ENCODE results near the gene UVRAG. TPM values are rescaled to one million over a fixed set of nuclear protein-coding genes. Genes with fewer than 3 reads are reported as not detected.
"Not testable (repeated sequence)": the region's sequence is repeated elsewhere in the genome, so short reads cannot be mapped to it uniquely, and the experiment has no call there.

Gene UVRAG
- total and polyA plus RNA-seq, 2 of the 13 experiments (the other 11 are each of a cell fraction or from before 2014, with no cell fraction given): 9.7 to 17.3 TPM

GRCh38 chr11:76075716-76076115 is 260.7 kb downstream of the UVRAG start:
- TF ChIP-seq ZNF678 (CRISPR knock-in tag; IDR thresholded peaks at IDR 0.05): no peak
- TF ChIP-seq ZFP37 (CRISPR knock-in tag; IDR thresholded peaks at IDR 0.05; ENCODE audit: borderline replicate concordance): no peak
- TF ChIP-seq ZNF563 (CRISPR knock-in tag; IDR thresholded peaks at IDR 0.05): no peak
- TF ChIP-seq GMEB1 (CRISPR knock-in tag; IDR thresholded peaks at IDR 0.05; ENCODE audit: borderline replicate concordance): no peak
- TF ChIP-seq RCOR2 (CRISPR knock-in tag; IDR thresholded peaks at IDR 0.05): no peak
- WGBS (ENCODE audit: low lambda C conversion rate): 96% methylated on average over 2 of the region's 2 CpGs
- no peak overlapping the region for H3K4me2 ChIP-seq (ENCODE audit: low read depth, low read length)
- POLR2A ChIA-PET: no interaction called here
- no peak overlapping the region for H2AFZ ChIP-seq (ENCODE audit: low read length)
- H3K4me3 ChIP-seq (replicated peaks in 1 of 3; ENCODE audit: insufficient read depth in 1 of 3, low read depth in 2 of 3, low read length in 3 of 3): no peak overlapping the region
- BruUV-seq (replicated peaks): no TSS peak
- no peaks in the 10 kb centered on the region for H3K4me1 ChIP-seq (ENCODE audit: insufficient read depth, low read length)
- intact Hi-C loops (cut with micrococcal nuclease; ENCODE audit: unreplicated experiment): no loop called here
- DNase-seq (ENCODE audit: low spot score) (no peak), FAIRE-seq (no peak), ATAC-seq (no peak)
- in situ Hi-C loops (cut with HindIII; ENCODE audit: extremely low pct_ligation_motif_present, low pct_unique_long_range_greater_than_20kb): no loop called here
- H3K27ac ChIP-seq (ENCODE audit: extremely low read length, insufficient read depth, low read length): no peak overlapping the region
- H3K9ac ChIP-seq (ENCODE audit: insufficient read depth, low read depth, low read length): no peak overlapping the region
- no peaks in the 10 kb centered on the region for H3K79me2 ChIP-seq (ENCODE audit: insufficient read depth, low read length)
- H3K9me3 ChIP-seq (ENCODE audit: low read length): no peaks in the 10 kb centered on the region
- H3K36me3 ChIP-seq (replicated peaks in 1 of 2; ENCODE audit: control insufficient read depth in 1 of 2, insufficient read depth in 2 of 2, low read length in 2 of 2): peaks cover 2 to 5% of the 10 kb centered on the region in 2 experiments; a peak in 1 of 5 replicates
- H3K27me3 ChIP-seq (ENCODE audit: control insufficient read depth in 1 of 2, insufficient read depth in 2 of 2, low read length in 2 of 2): no peaks in the 10 kb centered on the region
- no peaks in the 10 kb centered on the region for H4K20me1 ChIP-seq (ENCODE audit: insufficient read depth, low read length)
- CTCF ChIA-PET (ENCODE audit: low intra/inter-chr PET ratio, low total read pairs): no interaction called here

- POLR2A ChIA-PET; H3K9me3 ChIP-seq (ENCODE audit: low read length); H3K4me3 ChIP-seq (replicated peaks in 1 of 3; ENCODE audit: insufficient read depth in 1 of 3, low read depth in 2 of 3, low read length in 3 of 3); H3K27me3 ChIP-seq (ENCODE audit: control insufficient read depth in 1 of 2, insufficient read depth in 2 of 2, low read length in 2 of 2); intact Hi-C loops (cut with micrococcal nuclease; ENCODE audit: unreplicated experiment); in situ Hi-C loops (cut with HindIII; ENCODE audit: extremely low pct_ligation_motif_present, low pct_unique_long_range_greater_than_20kb); BruUV-seq (replicated peaks); H3K4me2 ChIP-seq (ENCODE audit: low read depth, low read length); H3K36me3 ChIP-seq (replicated peaks in 1 of 2; ENCODE audit: control insufficient read depth in 1 of 2, insufficient read depth in 2 of 2, low read length in 2 of 2); H3K79me2 ChIP-seq (ENCODE audit: insufficient read depth, low read length); H2AFZ ChIP-seq (ENCODE audit: low read length); CTCF ChIA-PET (ENCODE audit: low intra/inter-chr PET ratio, low total read pairs); H3K27ac ChIP-seq (ENCODE audit: extremely low read length, insufficient read depth, low read length); DNase-seq (ENCODE audit: low spot score); H3K4me1 ChIP-seq (ENCODE audit: insufficient read depth, low read length); ATAC-seq; H4K20me1 ChIP-seq (ENCODE audit: insufficient read depth, low read length); FAIRE-seq; H3K9ac ChIP-seq (ENCODE audit: insufficient read depth, low read depth, low read length): not testable (repeated sequence)
- WGBS (ENCODE audit: low lambda C conversion rate): 97% methylated on average over 4 of the region's 4 CpGs
Measured at GRCh38 chr11:76076253-76076652, 261.2 kb downstream of the UVRAG start.

Data from HepG2 (cell line).